Osteocyte (in vitro differentiated cells): Measurements from ENCODE around the gene SFT2D2. TPM values are rescaled to one million over a fixed set of nuclear protein-coding genes. Genes with fewer than 3 reads are reported as not detected.

ENCODE experiments used
- DNase-seq: peaks from one replicate; pipeline ENCODE4 v3.0.0; 2021; ENCODE audit warnings: mixed read lengths; ENCODE audit not compliant: unreplicated experiment; ENCODE audit errors: extremely low spot score
- H3K27ac Mint-ChIP-seq: one replicate; pipeline ENCODE4 v1.8.0; 2021; ENCODE audit warnings: mild to moderate bottlenecking, mixed read lengths; ENCODE audit not compliant: unreplicated experiment
- H3K27me3 Mint-ChIP-seq: one replicate; pipeline ENCODE4 v1.8.0; 2021; ENCODE audit warnings: mixed read lengths; ENCODE audit not compliant: unreplicated experiment
- H3K36me3 Mint-ChIP-seq: one replicate; pipeline ENCODE4 v1.8.0; 2021; ENCODE audit warnings: mixed read lengths; ENCODE audit not compliant: unreplicated experiment
- H3K4me1 Mint-ChIP-seq: one replicate; pipeline ENCODE4 v1.8.0; 2021; ENCODE audit warnings: mixed read lengths; ENCODE audit not compliant: unreplicated experiment
- H3K4me3 Mint-ChIP-seq: one replicate; pipeline ENCODE4 v1.8.0; 2021; ENCODE audit warnings: mild to moderate bottlenecking, moderate library complexity, mixed read lengths; ENCODE audit not compliant: unreplicated experiment
- H3K9me3 Mint-ChIP-seq: one replicate; pipeline ENCODE4 v1.8.0; 2021; ENCODE audit warnings: mixed read lengths; ENCODE audit not compliant: unreplicated experiment
- total RNA-seq: library from RNA; stranded (reverse); gene quantifications from 2 replicates; pipeline ENCODE4 v1.2.1, GENCODE V29; 2021
- TF ChIP-seq, protein P1 (sequence below): fragments of 200-600 bp; sonication (generic); IDR thresholded peaks from 2 replicates; pipeline ENCODE4 v1.5.0; 2021; ENCODE audit warnings: antibody characterized with exemption, mild to moderate bottlenecking, moderate library complexity

SFT2D2 gene
- total RNA-seq, 1 donor from 2014 or later: 93.0 TPM

GRCh38 chr1:168229893-168230292, 4.1 kb downstream of the SFT2D2 start:
- no peaks in the 10 kb centered on the region for H3K9me3 Mint-ChIP-seq
- no peak overlapping the region for H3K4me3 Mint-ChIP-seq
- TF ChIP-seq, protein P1, sequence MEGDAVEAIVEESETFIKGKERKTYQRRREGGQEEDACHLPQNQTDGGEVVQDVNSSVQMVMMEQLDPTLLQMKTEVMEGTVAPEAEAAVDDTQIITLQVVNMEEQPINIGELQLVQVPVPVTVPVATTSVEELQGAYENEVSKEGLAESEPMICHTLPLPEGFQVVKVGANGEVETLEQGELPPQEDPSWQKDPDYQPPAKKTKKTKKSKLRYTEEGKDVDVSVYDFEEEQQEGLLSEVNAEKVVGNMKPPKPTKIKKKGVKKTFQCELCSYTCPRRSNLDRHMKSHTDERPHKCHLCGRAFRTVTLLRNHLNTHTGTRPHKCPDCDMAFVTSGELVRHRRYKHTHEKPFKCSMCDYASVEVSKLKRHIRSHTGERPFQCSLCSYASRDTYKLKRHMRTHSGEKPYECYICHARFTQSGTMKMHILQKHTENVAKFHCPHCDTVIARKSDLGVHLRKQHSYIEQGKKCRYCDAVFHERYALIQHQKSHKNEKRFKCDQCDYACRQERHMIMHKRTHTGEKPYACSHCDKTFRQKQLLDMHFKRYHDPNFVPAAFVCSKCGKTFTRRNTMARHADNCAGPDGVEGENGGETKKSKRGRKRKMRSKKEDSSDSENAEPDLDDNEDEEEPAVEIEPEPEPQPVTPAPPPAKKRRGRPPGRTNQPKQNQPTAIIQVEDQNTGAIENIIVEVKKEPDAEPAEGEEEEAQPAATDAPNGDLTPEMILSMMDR: no peak
- DNase-seq: no peak
- H3K36me3 Mint-ChIP-seq: peaks cover 38% of the 10 kb centered on the region
- H3K4me1 Mint-ChIP-seq: peaks cover 53% of the 10 kb centered on the region
- H3K27ac Mint-ChIP-seq: no peak overlapping the region
- no peaks in the 10 kb centered on the region for H3K27me3 Mint-ChIP-seq

- DNase-seq: no peak
- no peak overlapping the region for H3K27ac Mint-ChIP-seq
- peaks cover 44% of the 10 kb centered on the region for H3K36me3 Mint-ChIP-seq
- TF ChIP-seq, protein P1: no peak
- peaks cover 55% of the 10 kb centered on the region for H3K4me1 Mint-ChIP-seq
- H3K9me3 Mint-ChIP-seq: no peaks in the 10 kb centered on the region
- H3K27me3 Mint-ChIP-seq: no peaks in the 10 kb centered on the region
- no peak overlapping the region for H3K4me3 Mint-ChIP-seq
These were observed 4.9 kb downstream of the SFT2D2 start for GRCh38 chr1:168230709-168231108.

GRCh38 chr1:168234846-168235547, 9.2 kb downstream of the SFT2D2 start:
- Mint-ChIP-seq H3K9me3 (no peaks in the 10 kb centered on the region), H3K27ac (peak overlapping the region; percentile 45), H3K4me3 (no peak overlapping the region), H3K36me3 (peaks cover 75% of the 10 kb centered on the region), H3K4me1 (peaks cover 27% of the 10 kb centered on the region), H3K27me3 (no peaks in the 10 kb centered on the region)
- DNase-seq: no peak
- TF ChIP-seq, protein P1: peak; percentile 67

DNA sequence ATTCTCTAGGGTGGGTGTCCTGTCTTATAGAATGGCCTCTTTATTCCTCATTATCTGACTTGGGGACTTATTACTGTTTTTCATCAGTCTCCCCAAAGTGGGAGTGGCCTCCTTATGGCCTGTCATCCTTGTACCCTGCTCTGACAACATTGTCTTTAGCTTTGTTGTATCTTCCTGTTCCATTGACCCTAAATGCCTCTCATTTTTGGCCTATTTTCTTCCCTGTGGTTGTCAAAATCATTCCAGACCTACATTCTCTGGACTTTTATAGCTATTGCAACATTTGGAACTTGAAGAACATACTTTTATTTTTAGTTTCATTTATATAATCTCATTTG, 9.7 kb downstream of the SFT2D2 start:
- no peak for DNase-seq
- no peaks in the 10 kb centered on the region for H3K9me3 Mint-ChIP-seq
- H3K36me3 Mint-ChIP-seq: peaks cover 79% of the 10 kb centered on the region
- TF ChIP-seq, protein P1: no peak
- H3K4me1 Mint-ChIP-seq: peaks cover 29% of the 10 kb centered on the region
- no peaks in the 10 kb centered on the region for H3K27me3 Mint-ChIP-seq
- no peak overlapping the region for H3K4me3 Mint-ChIP-seq
- peak overlapping the region; percentile 45 for H3K27ac Mint-ChIP-seq

- peaks cover 76% of the 10 kb centered on the region for H3K36me3 Mint-ChIP-seq
- no peak overlapping the region for H3K27ac Mint-ChIP-seq
- DNase-seq: no peak
- TF ChIP-seq, protein P1: no peak
- H3K4me3 Mint-ChIP-seq: no peak overlapping the region
- H3K4me1 Mint-ChIP-seq: peaks cover 27% of the 10 kb centered on the region
- H3K9me3 Mint-ChIP-seq: no peaks in the 10 kb centered on the region
- H3K27me3 Mint-ChIP-seq: no peaks in the 10 kb centered on the region
These were observed 10.1 kb downstream of the SFT2D2 start for GRCh38 chr1:168235937-168236336.
